SK-N-SH (cell line): Measurements from ENCODE around the gene GSDMA. TPM values are rescaled to one million over a fixed set of nuclear protein-coding genes. Genes with fewer than 3 reads are reported as not detected.

Experiments
- CTCF ChIA-PET: fragments of 300-600, 350-600 bp; formaldehyde crosslinking; extraction: SDS; loops from one replicate; lab custom pipeline; 2021; lab: Yijun Ruan, JAX
- POLR2A ChIA-PET: fragments of 350-600 bp; sonication (Branson Sonifier 250); formaldehyde crosslinking; extraction: SDS; loops from one replicate; lab custom pipeline; 2020; ENCODE audit warnings: antibody characterized with exemption, inconsistent platforms; lab: Yijun Ruan, JAX
- DNase-seq: peaks from one replicate; pipeline ENCODE4 v3.0.0; 2012
- H2AFZ ChIP-seq: fragments of 200-600 bp; sonication (generic); 2 replicates; pipeline ENCODE4 v1.8.1; 2016; ENCODE audit warnings: antibody characterized with exemption, mild to moderate bottlenecking, low read depth
- H3F3A ChIP-seq: fragments of 200-600 bp; sonication (generic); replicated peaks from 2 replicates; pipeline ENCODE3; 2016; ENCODE audit warnings: antibody characterized with exemption, mild to moderate bottlenecking; ENCODE audit not compliant: insufficient read depth
- H3K27ac ChIP-seq, 2 experiments: fragments of 200-500 bp in 1 of 2; fragments of 200-600 bp in 1 of 2; sonication (Bioruptor generic) in 1 of 2; sonication (generic), shearing (Covaris generic) in 1 of 2; 2 replicates each; pipeline versions ENCODE4 v1.5.1 to v1.6.1; 2014 to 2016; ENCODE audit warnings: low read depth in 2 of 2, inconsistent platforms in 1 of 2, low read length in 1 of 2, mild to moderate bottlenecking in 1 of 2, mixed read lengths in 1 of 2
- H3K27me3 ChIP-seq: fragments of 200-600 bp; sonication (generic), shearing (Covaris generic); 2 replicates; pipeline ENCODE4 v1.6.1; 2016; ENCODE audit warnings: mixed run types; ENCODE audit not compliant: insufficient read depth
- H3K36me3 ChIP-seq, 2 experiments: fragments of 200-500 bp in 1 of 2; fragments of 200-600 bp in 1 of 2; sonication (Bioruptor generic) in 1 of 2; sonication (generic) in 1 of 2; replicated peaks in 1 of 2; 2 replicates each; pipeline versions ENCODE3 to v1.5.1; 2014 to 2016; ENCODE audit warnings: low read length in 1 of 2, mild to moderate bottlenecking in 1 of 2; ENCODE audit not compliant: insufficient read depth in 2 of 2, control insufficient read depth in 1 of 2
- H3K4me1 ChIP-seq, 2 experiments: fragments of 200-500 bp in 1 of 2; fragments of 200-600 bp in 1 of 2; sonication (Bioruptor generic) in 1 of 2; sonication (generic), shearing (Covaris generic) in 1 of 2; 2 replicates each; pipeline versions ENCODE4 v1.5.1 to v1.6.1; 2014 to 2016; ENCODE audit warnings: low read depth in 1 of 2, low read length in 1 of 2, mixed run types in 1 of 2; ENCODE audit not compliant: insufficient read depth in 2 of 2, control insufficient read depth in 1 of 2
- H3K4me2 ChIP-seq: fragments of 200-600 bp; sonication (generic), shearing (Covaris generic); 2 replicates; pipeline ENCODE4 v1.6.1; 2017; ENCODE audit warnings: mixed run types
- H3K4me3 ChIP-seq, 2 experiments: fragments of 200-500 bp in 1 of 2; fragments of 200-600 bp in 1 of 2; sonication (Bioruptor generic) in 1 of 2; sonication (generic), shearing (Covaris generic) in 1 of 2; 2 replicates each; pipeline versions ENCODE4 v1.5.1 to v1.8.1; 2014 to 2016; ENCODE audit warnings: low read depth in 2 of 2, inconsistent platforms in 1 of 2, low read length in 1 of 2, mild to moderate bottlenecking in 1 of 2, mixed read lengths in 1 of 2, moderate library complexity in 1 of 2
- H3K79me2 ChIP-seq: fragments of 200-600 bp; sonication (generic); 2 replicates; pipeline ENCODE4 v1.8.1; 2017; ENCODE audit warnings: mild to moderate bottlenecking; ENCODE audit not compliant: insufficient read depth
- H3K9ac ChIP-seq: fragments of 200-600 bp; sonication (generic); 2 replicates; pipeline ENCODE4 v1.6.1; 2017; ENCODE audit warnings: mixed run types
- H3K9me2 ChIP-seq: fragments of 200-600 bp; sonication (generic); 2 replicates; pipeline ENCODE4 v1.6.1; 2017; ENCODE audit warnings: mixed run types
- H3K9me3 ChIP-seq: fragments of 200-600 bp; sonication (generic); 2 replicates; pipeline ENCODE4 v1.6.1; 2017; ENCODE audit warnings: mixed run types, mild to moderate bottlenecking, moderate library complexity
- H4K20me1 ChIP-seq: fragments of 200-600 bp; sonication (generic); 2 replicates; pipeline ENCODE4 v1.6.1; 2017; ENCODE audit warnings: mild to moderate bottlenecking, mixed run types; ENCODE audit not compliant: insufficient read depth
- CHD2 ChIP-seq: fragments of 150-350 bp; IDR thresholded peaks from 2 replicates; pipeline ENCODE4 v1.6.1; 2018; ENCODE audit warnings: low read length; ENCODE audit not compliant: partially characterized antibody
- EP300 ChIP-seq, 2 experiments: IDR thresholded peaks; 2 replicates each; pipeline versions ENCODE4 v1.4.0 to v1.6.1; 2012; ENCODE audit warnings: borderline replicate concordance in 1 of 2, low read depth in 1 of 2, low read length in 1 of 2
- EZH2phosphoT487 ChIP-seq: fragments of 200-600 bp; sonication (generic); IDR thresholded peaks from 2 replicates; pipeline ENCODE4 v1.6.1; 2017; ENCODE audit warnings: low read depth, mixed run types, mild to moderate bottlenecking, antibody characterized with exemption, moderate library complexity, borderline replicate concordance
- FOXJ3 ChIP-seq: sonication (generic); formaldehyde crosslinking; IDR thresholded peaks from 2 replicates; pipeline ENCODE4 v1.5.1; 2020; ENCODE audit warnings: mild to moderate bottlenecking, missing genetic modification reagents
- FOXM1 ChIP-seq: IDR thresholded peaks from 2 replicates; pipeline ENCODE4 v1.4.0; 2012; ENCODE audit warnings: low read depth, mild to moderate bottlenecking
- GATA2 ChIP-seq: sonication (generic); formaldehyde crosslinking; IDR thresholded peaks from 2 replicates; pipeline ENCODE4 v1.5.0; 2020; ENCODE audit warnings: mild to moderate bottlenecking, missing genetic modification reagents
- MXI1 ChIP-seq: IDR thresholded peaks from 2 replicates; pipeline ENCODE4 v1.6.1; 2012; ENCODE audit warnings: mild to moderate bottlenecking, low read depth, low read length, improper control_type of control experiment
- NFIC ChIP-seq: IDR thresholded peaks from 2 replicates; pipeline ENCODE4 v1.4.0; 2012; ENCODE audit warnings: borderline replicate concordance
- RAD21 ChIP-seq: IDR thresholded peaks from 2 replicates; pipeline ENCODE4 v1.6.1; 2012; ENCODE audit warnings: mild to moderate bottlenecking, low read length
- RXRA ChIP-seq: IDR thresholded peaks from 2 replicates; pipeline ENCODE4 v1.4.0; 2012; ENCODE audit warnings: low read depth, mild to moderate bottlenecking, borderline replicate concordance
- SIN3A ChIP-seq: IDR thresholded peaks from 2 replicates; pipeline ENCODE4 v1.6.1; 2012; ENCODE audit warnings: low read depth, mild to moderate bottlenecking, low read length, moderate library complexity, borderline replicate concordance
- TCF12 ChIP-seq: IDR thresholded peaks from 2 replicates; pipeline ENCODE4 v1.4.0; 2012
- YY1 ChIP-seq: IDR thresholded peaks from 2 replicates; pipeline ENCODE4 v1.4.0; 2012; ENCODE audit warnings: low read depth, mild to moderate bottlenecking
- WGBS: methylation state at CpG from one replicate; pipeline ENCODE4 v1.1.6; 2017; ENCODE audit warnings: low lambda C conversion rate; 5-methylcytosine and 5-hydroxymethylcytosine counted together
- polyA plus RNA-seq, 3 experiments: library from polyadenylated mRNA; depleted of rRNA; stranded (reverse); fragments of >200 nt; gene quantifications; 2 replicates each; pipeline ENCODE4 v1.2.3, GENCODE V29; 2012
- TF ChIP-seq, protein P1 (sequence below): fragments of 150-350 bp; IDR thresholded peaks from 2 replicates; pipeline ENCODE4 v1.6.1; 2017; ENCODE audit warnings: antibody characterized with exemption, low read length, low read depth, borderline replicate concordance
- TF ChIP-seq, protein P2 (sequence below): IDR thresholded peaks from 2 replicates; pipeline ENCODE4 v1.4.0; 2012; ENCODE audit warnings: low read depth, borderline replicate concordance
- TF ChIP-seq, protein P3 (sequence below): IDR thresholded peaks from 2 replicates; pipeline ENCODE4 v1.4.0; 2012; ENCODE audit warnings: low read depth, borderline replicate concordance
- TF ChIP-seq, protein P4 (sequence below): IDR thresholded peaks from 2 replicates; pipeline ENCODE4 v1.4.0; 2012; ENCODE audit warnings: low read depth

Gene GSDMA
- polyA plus RNA-seq, 1 of the 3 experiments (the other 2 are of a cell fraction): not detected

DNA sequence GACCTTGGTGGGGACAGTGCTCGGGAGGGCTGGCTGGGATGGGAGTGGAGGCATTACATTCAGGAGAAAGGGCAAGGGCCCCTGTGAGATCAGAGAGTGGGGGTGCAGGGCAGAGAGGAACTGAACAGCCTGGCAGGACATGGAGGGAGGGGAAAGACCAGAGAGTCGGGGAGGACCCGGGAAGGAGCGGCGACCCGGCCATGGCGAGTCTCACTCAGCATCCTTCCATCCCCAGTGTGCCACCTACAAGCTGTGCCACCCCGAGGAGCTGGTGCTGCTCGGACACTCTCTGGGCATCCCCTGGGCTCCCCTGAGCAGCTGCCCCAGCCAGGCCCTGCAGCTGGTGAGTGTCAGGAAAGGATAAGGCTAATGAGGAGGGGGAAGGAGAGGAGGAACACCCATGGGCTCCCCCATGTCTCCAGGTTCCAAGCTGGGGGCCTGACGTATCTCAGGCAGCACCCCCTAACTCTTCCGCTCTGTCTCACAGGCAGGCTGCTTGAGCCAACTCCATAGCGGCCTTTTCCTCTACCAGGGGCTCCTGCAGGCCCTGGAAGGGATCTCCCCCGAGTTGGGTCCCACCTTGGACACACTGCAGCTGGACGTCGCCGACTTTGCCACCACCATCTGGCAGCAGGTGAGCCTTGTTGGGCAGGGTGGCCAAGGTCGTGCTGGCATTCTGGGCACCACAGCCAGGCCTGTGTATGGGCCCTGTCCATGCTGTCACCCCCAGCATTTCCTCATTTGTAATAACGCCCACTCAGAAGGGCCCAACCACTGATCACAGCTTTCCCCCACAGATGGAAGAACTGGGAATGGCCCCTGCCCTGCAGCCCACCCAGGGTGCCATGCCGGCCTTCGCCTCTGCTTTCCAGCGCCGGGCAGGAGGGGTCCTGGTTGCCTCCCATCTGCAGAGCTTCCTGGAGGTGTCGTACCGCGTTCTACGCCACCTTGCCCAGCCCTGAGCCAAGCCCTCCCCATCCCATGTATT, 53.5 kb downstream of the GSDMA start:
- no peak overlapping the region for H2AFZ ChIP-seq
- H3K4me3 ChIP-seq: no peak overlapping the region
- 81% methylated on average over 19 of the region's 26 CpGs for WGBS
- H3K4me1 ChIP-seq: peaks cover 0 to 3% of the 10 kb centered on the region in 2 experiments; a peak in 2 of 4 replicates
- no peak overlapping the region for H3K27ac ChIP-seq
- TF ChIP-seq, protein P1, sequence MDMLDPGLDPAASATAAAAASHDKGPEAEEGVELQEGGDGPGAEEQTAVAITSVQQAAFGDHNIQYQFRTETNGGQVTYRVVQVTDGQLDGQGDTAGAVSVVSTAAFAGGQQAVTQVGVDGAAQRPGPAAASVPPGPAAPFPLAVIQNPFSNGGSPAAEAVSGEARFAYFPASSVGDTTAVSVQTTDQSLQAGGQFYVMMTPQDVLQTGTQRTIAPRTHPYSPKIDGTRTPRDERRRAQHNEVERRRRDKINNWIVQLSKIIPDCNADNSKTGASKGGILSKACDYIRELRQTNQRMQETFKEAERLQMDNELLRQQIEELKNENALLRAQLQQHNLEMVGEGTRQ: no peak
- no peak for TF ChIP-seq FOXJ3
- no peak for TF ChIP-seq CHD2
- TF ChIP-seq SIN3A: no peak
- no peak for TF ChIP-seq FOXM1
- TF ChIP-seq MXI1: no peak
- no peak for TF ChIP-seq GATA2
- TF ChIP-seq EP300 (IDR thresholded peaks at IDR 0.05; ENCODE audit: borderline replicate concordance in 1 of 2, low read depth in 1 of 2, low read length in 1 of 2): no peak
- no peak for TF ChIP-seq TCF12
- no peak for TF ChIP-seq RXRA
- no peak for TF ChIP-seq NFIC
- TF ChIP-seq, protein P2, sequence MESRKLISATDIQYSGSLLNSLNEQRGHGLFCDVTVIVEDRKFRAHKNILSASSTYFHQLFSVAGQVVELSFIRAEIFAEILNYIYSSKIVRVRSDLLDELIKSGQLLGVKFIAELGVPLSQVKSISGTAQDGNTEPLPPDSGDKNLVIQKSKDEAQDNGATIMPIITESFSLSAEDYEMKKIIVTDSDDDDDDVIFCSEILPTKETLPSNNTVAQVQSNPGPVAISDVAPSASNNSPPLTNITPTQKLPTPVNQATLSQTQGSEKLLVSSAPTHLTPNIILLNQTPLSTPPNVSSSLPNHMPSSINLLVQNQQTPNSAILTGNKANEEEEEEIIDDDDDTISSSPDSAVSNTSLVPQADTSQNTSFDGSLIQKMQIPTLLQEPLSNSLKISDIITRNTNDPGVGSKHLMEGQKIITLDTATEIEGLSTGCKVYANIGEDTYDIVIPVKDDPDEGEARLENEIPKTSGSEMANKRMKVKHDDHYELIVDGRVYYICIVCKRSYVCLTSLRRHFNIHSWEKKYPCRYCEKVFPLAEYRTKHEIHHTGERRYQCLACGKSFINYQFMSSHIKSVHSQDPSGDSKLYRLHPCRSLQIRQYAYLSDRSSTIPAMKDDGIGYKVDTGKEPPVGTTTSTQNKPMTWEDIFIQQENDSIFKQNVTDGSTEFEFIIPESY: no peak
- TF ChIP-seq RAD21: no peak
- TF ChIP-seq EZH2phosphoT487: no peak
- TF ChIP-seq, protein P3, sequence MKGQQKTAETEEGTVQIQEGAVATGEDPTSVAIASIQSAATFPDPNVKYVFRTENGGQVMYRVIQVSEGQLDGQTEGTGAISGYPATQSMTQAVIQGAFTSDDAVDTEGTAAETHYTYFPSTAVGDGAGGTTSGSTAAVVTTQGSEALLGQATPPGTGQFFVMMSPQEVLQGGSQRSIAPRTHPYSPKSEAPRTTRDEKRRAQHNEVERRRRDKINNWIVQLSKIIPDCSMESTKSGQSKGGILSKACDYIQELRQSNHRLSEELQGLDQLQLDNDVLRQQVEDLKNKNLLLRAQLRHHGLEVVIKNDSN: no peak
- TF ChIP-seq YY1: no peak
- TF ChIP-seq, protein P4, sequence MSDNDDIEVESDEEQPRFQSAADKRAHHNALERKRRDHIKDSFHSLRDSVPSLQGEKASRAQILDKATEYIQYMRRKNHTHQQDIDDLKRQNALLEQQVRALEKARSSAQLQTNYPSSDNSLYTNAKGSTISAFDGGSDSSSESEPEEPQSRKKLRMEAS: no peak
- H3K9me2 ChIP-seq: no peaks in the 10 kb centered on the region
- H3K36me3 ChIP-seq: peaks cover 4 to 5% of the 10 kb centered on the region in 2 experiments
- H3K9me3 ChIP-seq: no peaks in the 10 kb centered on the region
- H3F3A ChIP-seq: peaks cover 3% of the 10 kb centered on the region
- H4K20me1 ChIP-seq: no peaks in the 10 kb centered on the region
- CTCF ChIA-PET: interaction anchor here (0.5 to 7.8 kb wide), 13 partner anchors 11 to 287 kb away, joined by 3 to 143 read pairs (median 14); no protein-coding TSS in a partner anchor
- no peaks in the 10 kb centered on the region for H3K79me2 ChIP-seq
- H3K27me3 ChIP-seq: no peaks in the 10 kb centered on the region
- H3K9ac ChIP-seq: no peak overlapping the region
- POLR2A ChIA-PET: interaction anchor here (0.5 kb wide), 1 partner anchor 76 kb away, joined by 4 read pairs; no protein-coding TSS in a partner anchor
- no peak overlapping the region for H3K4me2 ChIP-seq
- no peak for DNase-seq
